Endothelial cell of umbilical vein (primary cell): Measurements from ENCODE around the gene STAT1. TPM values are rescaled to one million over a fixed set of nuclear protein-coding genes. Genes with fewer than 3 reads are reported as not detected.

Experiments
- BruUV-seq: library from RNA; stranded (reverse); fragments of 400-500 nt; replicated peaks from 2 replicates; lab custom pipeline; 2021; lab: Mats Ljungman, UMichigan
- CTCF ChIA-PET: fragments of 300-600, 350-600 bp; sonication (Branson Sonifier 250); formaldehyde crosslinking; loops from one replicate; lab custom pipeline; 2021; ENCODE audit warnings: antibody characterized with exemption, inconsistent platforms; lab: Charles Lee
- POLR2A ChIA-PET: fragments of 300-600, 350-600 bp; sonication (Branson Sonifier 250); formaldehyde crosslinking; loops from one replicate; lab custom pipeline; 2021; ENCODE audit warnings: antibody characterized with exemption, inconsistent platforms; lab: Charles Lee
- DNase-seq: peaks from one replicate; pipeline ENCODE4 v3.0.0-alpha.2; 2011; ENCODE audit warnings: low read depth, low spot score
- FAIRE-seq: peaks from 2 replicates; lab custom pipeline; 2011; peaks lifted over from hg19 to GRCh38; lab: Jason Lieb, UNC
- H2AFZ ChIP-seq: 2 replicates; pipeline ENCODE4 v1.6.0; 2012; ENCODE audit warnings: low read depth, low read length, control low read depth, inconsistent platforms
- H3K27ac ChIP-seq: 2 replicates; pipeline ENCODE4 v1.5.1; 2011; ENCODE audit warnings: low read depth, mild to moderate bottlenecking, control low read depth, low read length, moderate library complexity; ENCODE audit not compliant: insufficient read depth
- H3K27me3 ChIP-seq, 2 experiments: 2 replicates each; pipeline versions ENCODE4 v1.6.0 to v1.6.1; 2011; ENCODE audit warnings: low read length in 2 of 2, mixed read lengths in 1 of 2; ENCODE audit not compliant: control insufficient read depth in 2 of 2, insufficient read depth in 2 of 2
- H3K36me3 ChIP-seq, 2 experiments: 2 replicates in 1 of 2; 3 replicates in 1 of 2; pipeline ENCODE4 v1.5.1; 2011; ENCODE audit warnings: low read length in 2 of 2, mild to moderate bottlenecking in 1 of 2, moderate library complexity in 1 of 2; ENCODE audit not compliant: control insufficient read depth in 2 of 2, insufficient read depth in 2 of 2; ENCODE audit errors: extremely low read depth in 1 of 2
- H3K4me1 ChIP-seq: 3 replicates; pipeline ENCODE4 v1.5.1; 2011; ENCODE audit warnings: mild to moderate bottlenecking, low read length; ENCODE audit not compliant: control insufficient read depth, insufficient read depth; ENCODE audit errors: extremely low read depth
- H3K4me2 ChIP-seq: 2 replicates; pipeline ENCODE4 v1.6.1; 2011; ENCODE audit warnings: low read length, control low read depth, mixed read lengths; ENCODE audit not compliant: insufficient read depth
- H3K4me3 ChIP-seq, 3 experiments: fragments of 200-600 bp in 1 of 3; sonication (generic), shearing (Covaris generic) in 1 of 3; replicated peaks in 1 of 3; 2 replicates each; pipeline ENCODE4 v1.5.1; 2011 to 2016; ENCODE audit warnings: control low read depth in 3 of 3, low read length in 3 of 3, mild to moderate bottlenecking in 2 of 3, inconsistent platforms in 1 of 3, low read depth in 1 of 3, moderate library complexity in 1 of 3; ENCODE audit not compliant: insufficient read depth in 1 of 3
- H3K79me2 ChIP-seq: 2 replicates; pipeline ENCODE4 v1.6.0; 2012; ENCODE audit warnings: low read length, inconsistent platforms; ENCODE audit not compliant: control insufficient read depth, insufficient read depth
- H3K9ac ChIP-seq: replicated peaks from 2 replicates; pipeline ENCODE3; 2011; ENCODE audit warnings: low read length, control low read depth; ENCODE audit not compliant: insufficient read depth; ENCODE audit errors: extremely low read depth
- H3K9me1 ChIP-seq: replicated peaks from 3 replicates; pipeline ENCODE4 v1.6.0; 2011; ENCODE audit warnings: mild to moderate bottlenecking, low read length; ENCODE audit not compliant: control insufficient read depth, insufficient read depth; ENCODE audit errors: extremely low read depth
- H3K9me3 ChIP-seq: replicated peaks from 2 replicates; pipeline ENCODE4 v1.5.1; 2012; ENCODE audit warnings: low read length, inconsistent platforms; ENCODE audit not compliant: control insufficient read depth, insufficient read depth
- H4K20me1 ChIP-seq: replicated peaks from 2 replicates; pipeline ENCODE3; 2011; ENCODE audit warnings: mild to moderate bottlenecking, low read length; ENCODE audit not compliant: control insufficient read depth, insufficient read depth; ENCODE audit errors: extremely low read depth
- CTCF ChIP-seq, 2 donors: IDR thresholded peaks; 1 replicate in 1 of 2; 2 replicates in 1 of 2; pipeline ENCODE4 v1.5.1; 2011; ENCODE audit warnings: low read length in 2 of 2, mild to moderate bottlenecking in 2 of 2, moderate library complexity in 2 of 2, control low read depth in 1 of 2, inconsistent platforms in 1 of 2, low read depth in 1 of 2; ENCODE audit not compliant: insufficient read depth in 1 of 2; ENCODE audit errors: extremely low read depth in 1 of 2
- EZH2 ChIP-seq: IDR thresholded peaks from 2 replicates; pipeline ENCODE4 v1.6.1; 2012; ENCODE audit warnings: borderline replicate concordance, low read depth, mild to moderate bottlenecking, moderate library complexity, low read length, inconsistent platforms; ENCODE audit not compliant: severe bottlenecking
- FOS ChIP-seq: IDR thresholded peaks from 2 replicates; pipeline ENCODE4 v1.6.1; 2011; ENCODE audit warnings: mild to moderate bottlenecking, low read length, moderate library complexity, borderline replicate concordance; ENCODE audit not compliant: insufficient read depth
- GATA2 ChIP-seq: IDR thresholded peaks from 2 replicates; pipeline ENCODE4 v1.7.0; 2011; ENCODE audit warnings: low read depth, mild to moderate bottlenecking, moderate library complexity, mixed read lengths, low read length; ENCODE audit not compliant: insufficient read length, insufficient read depth
- JUN ChIP-seq: IDR thresholded peaks from 2 replicates; pipeline ENCODE4 v1.6.1; 2011; ENCODE audit warnings: borderline replicate concordance, low read depth; ENCODE audit not compliant: insufficient read length, insufficient read depth
- MAX ChIP-seq: IDR thresholded peaks from 2 replicates; pipeline ENCODE4 v1.6.1; 2011; ENCODE audit not compliant: insufficient read depth, insufficient read length
- MYC ChIP-seq: IDR thresholded peaks from one replicate; pipeline ENCODE4 v1.6.1; 2011; ENCODE audit warnings: mild to moderate bottlenecking, low read depth, low read length
- POLR2A ChIP-seq: IDR thresholded peaks from 2 replicates; pipeline ENCODE4 v1.6.1; 2012; ENCODE audit warnings: low read depth, mild to moderate bottlenecking, control low read depth, low read length
- POLR2AphosphoS5 ChIP-seq: IDR thresholded peaks from 2 replicates; pipeline ENCODE4 v1.6.1; 2012; ENCODE audit warnings: low read depth, mild to moderate bottlenecking, control low read depth, low read length, moderate library complexity; ENCODE audit not compliant: insufficient read depth
- dilution Hi-C: fragments of 300-500 bp; cut with MboI; formaldehyde crosslinking; loops from one replicate; pipeline ENCODE4 v1.15.0; 2019; ENCODE audit warnings: low sequenced_read_pairs; ENCODE audit not compliant: extremely low pct_ligation_motif_present
- intact Hi-C: fragments of 100-400 bp; cut with micrococcal nuclease; formaldehyde crosslinking; loops from one replicate; pipeline ENCODE4 v1.10.0; 2022
- polyA plus RNA-seq, 4 experiments: library from polyadenylated mRNA; depleted of rRNA in 3 of 4; stranded (reverse) in 3 of 4; unstranded in 1 of 4; fragments of >200 nt; gene quantifications; 2 replicates each; pipeline versions ENCODE4 v1.2.1 to v1.2.3, GENCODE V29; 2011 to 2012; ENCODE audit warnings: missing spikeins in 1 of 4
- total RNA-seq: library from RNA; stranded (reverse); gene quantifications from 2 replicates; pipeline ENCODE4 v1.2.3, GENCODE V29; 2021

The STAT1 gene
- total and polyA plus RNA-seq, 2 donors (not counting 3 experiments of a cell fraction or from before 2014, with no cell fraction given), result 64.2 to 67.6 TPM

DNA sequence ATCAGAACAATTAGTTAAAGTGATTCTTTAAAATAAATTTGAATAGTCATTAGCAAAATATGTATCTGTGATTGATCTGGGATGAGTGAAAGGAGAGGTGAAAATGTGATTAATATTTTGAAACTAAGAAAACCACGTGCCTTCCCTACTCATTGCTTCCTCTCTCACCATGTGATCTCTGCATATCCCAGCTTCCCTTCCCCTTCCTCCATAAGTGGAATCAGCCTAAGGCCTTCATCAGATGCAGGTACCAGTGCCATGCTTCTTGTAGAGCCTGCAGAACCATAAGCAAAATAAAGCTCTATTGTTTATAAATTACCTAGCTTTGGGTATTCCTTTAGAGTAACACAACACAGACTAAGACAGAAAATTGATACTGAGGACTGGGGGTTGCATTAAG is 11.2 kb upstream of the STAT1 start:
- no peak overlapping the region for H3K4me3 ChIP-seq
- BruUV-seq, result no TSS peak
- H3K79me2 ChIP-seq, result no peaks in the 10 kb centered on the region
- DNase-seq (no peak), FAIRE-seq (no peak)
- H3K9ac ChIP-seq, result no peak overlapping the region
- intact Hi-C loops, result no loop called here
- TF ChIP-seq GATA2 (no peak), POLR2AphosphoS5 (no peak), JUN (no peak), MAX (no peak), EZH2 (no peak), CTCF (IDR thresholded peaks at IDR 0.05; ENCODE audit: extremely low read depth in 1 of 2, insufficient read depth in 1 of 2, low read depth in 1 of 2, low read length in 2 of 2) (no peak), MYC (no peak), POLR2A (no peak), FOS (no peak)
- no peaks in the 10 kb centered on the region for H3K27me3 ChIP-seq
- ChIA-PET POLR2A (no interaction called here), CTCF (no interaction called here)
- H3K4me2 ChIP-seq, result no peak overlapping the region
- H3K4me1 ChIP-seq, result peaks cover 21% of the 10 kb centered on the region
- H3K27ac ChIP-seq, result no peak overlapping the region
- H3K9me3 ChIP-seq, result no peaks in the 10 kb centered on the region
- dilution Hi-C loops, result no loop called here
- no peak overlapping the region for H2AFZ ChIP-seq
- no peaks in the 10 kb centered on the region for H3K36me3 ChIP-seq
- no peaks in the 10 kb centered on the region for H3K9me1 ChIP-seq
- no peaks in the 10 kb centered on the region for H4K20me1 ChIP-seq
